ENCODE measurements around the gene SORL1.

Gene SORL1

GRCh38 chr11:121539000-121539399, 86.9 kb downstream of the SORL1 start:
- no peaks in the 10 kb centered on the region for H3K4me1 ChIP-seq (ENCODE audit: control insufficient read depth, insufficient read depth, low read length)
- no peak overlapping the region for H3K4me3 ChIP-seq (ENCODE audit: low read length in 2 of 2)
- H3K9me3 ChIP-seq (ENCODE audit: control insufficient read depth in 2 of 2, low read length in 2 of 2): no peaks in the 10 kb centered on the region
- no peak overlapping the region for H3K9ac ChIP-seq (ENCODE audit: low read length in 2 of 2)
- no peaks in the 10 kb centered on the region for H3K27me3 ChIP-seq (ENCODE audit: control insufficient read depth in 1 of 2, insufficient read depth in 2 of 2, low read length in 2 of 2)
- peaks cover 3 to 7% of the 10 kb centered on the region in 2 donors for H3K36me3 ChIP-seq (ENCODE audit: control insufficient read depth in 2 of 2, insufficient read depth in 2 of 2, low read length in 2 of 2)
- H3K27ac ChIP-seq (ENCODE audit: low read length): no peak overlapping the region

DNA sequence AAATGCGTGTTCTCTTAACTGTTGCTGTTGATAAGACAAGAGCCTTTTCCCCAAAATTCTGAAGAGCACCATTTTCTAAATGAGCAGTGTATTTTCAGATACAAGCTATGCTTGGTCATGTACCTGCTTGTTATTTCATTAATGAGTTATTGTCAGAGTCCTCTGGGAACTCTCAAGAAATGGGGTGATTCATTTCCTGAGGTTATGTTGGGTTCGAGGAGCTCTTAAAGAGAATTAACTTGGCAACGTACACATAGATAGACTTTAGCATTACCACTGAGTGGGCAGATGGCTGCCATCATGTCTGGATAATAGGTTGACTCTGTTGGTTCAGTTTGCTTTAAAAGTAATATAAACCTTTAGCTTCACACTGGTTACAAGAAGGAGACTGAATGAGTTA, 88.5 kb downstream of the SORL1 start:
- no peaks in the 10 kb centered on the region for H3K4me1 ChIP-seq (ENCODE audit: control insufficient read depth, insufficient read depth, low read length)
- H3K9me3 ChIP-seq (ENCODE audit: control insufficient read depth in 2 of 2, low read length in 2 of 2): no peaks in the 10 kb centered on the region
- no peak overlapping the region for H3K9ac ChIP-seq (ENCODE audit: low read length in 2 of 2)
- no peak overlapping the region for H3K27ac ChIP-seq (ENCODE audit: low read length)
- no peak overlapping the region for H3K4me3 ChIP-seq (ENCODE audit: low read length in 2 of 2)
- peaks cover 7 to 9% of the 10 kb centered on the region in 2 donors for H3K36me3 ChIP-seq (ENCODE audit: control insufficient read depth in 2 of 2, insufficient read depth in 2 of 2, low read length in 2 of 2)
- H3K27me3 ChIP-seq (ENCODE audit: control insufficient read depth in 1 of 2, insufficient read depth in 2 of 2, low read length in 2 of 2): no peaks in the 10 kb centered on the region

- Histone ChIP-seq H3K36me3 (ENCODE audit: control insufficient read depth in 2 of 2, insufficient read depth in 2 of 2, low read length in 2 of 2) (peaks cover 9 to 11% of the 10 kb centered on the region in 2 donors), H3K27ac (ENCODE audit: low read length) (no peak overlapping the region), H3K9ac (ENCODE audit: low read length in 2 of 2) (no peak overlapping the region), H3K9me3 (ENCODE audit: control insufficient read depth in 2 of 2, low read length in 2 of 2) (no peaks in the 10 kb centered on the region), H3K4me1 (ENCODE audit: control insufficient read depth, insufficient read depth, low read length) (no peaks in the 10 kb centered on the region), H3K4me3 (ENCODE audit: low read length in 2 of 2) (no peak overlapping the region), H3K27me3 (ENCODE audit: control insufficient read depth in 1 of 2, insufficient read depth in 2 of 2, low read length in 2 of 2) (no peaks in the 10 kb centered on the region)
These were observed 91.8 kb downstream of the SORL1 start for GRCh38 chr11:121543836-121544380.

GRCh38 chr11:121544956-121545355, 92.8 kb downstream of the SORL1 start:
- H3K27me3 ChIP-seq (ENCODE audit: control insufficient read depth in 1 of 2, insufficient read depth in 2 of 2, low read length in 2 of 2): no peaks in the 10 kb centered on the region
- no peaks in the 10 kb centered on the region for H3K4me1 ChIP-seq (ENCODE audit: control insufficient read depth, insufficient read depth, low read length)
- peaks cover 9 to 12% of the 10 kb centered on the region in 2 donors for H3K36me3 ChIP-seq (ENCODE audit: control insufficient read depth in 2 of 2, insufficient read depth in 2 of 2, low read length in 2 of 2)
- no peak overlapping the region for H3K9ac ChIP-seq (ENCODE audit: low read length in 2 of 2)
- H3K9me3 ChIP-seq (ENCODE audit: control insufficient read depth in 2 of 2, low read length in 2 of 2): no peaks in the 10 kb centered on the region
- H3K27ac ChIP-seq (ENCODE audit: low read length): no peak overlapping the region
- no peak overlapping the region for H3K4me3 ChIP-seq (ENCODE audit: low read length in 2 of 2)

GRCh38 chr11:121547574-121547973, 95.5 kb downstream of the SORL1 start:
- no peak overlapping the region for H3K4me3 ChIP-seq (ENCODE audit: low read length in 2 of 2)

DNA sequence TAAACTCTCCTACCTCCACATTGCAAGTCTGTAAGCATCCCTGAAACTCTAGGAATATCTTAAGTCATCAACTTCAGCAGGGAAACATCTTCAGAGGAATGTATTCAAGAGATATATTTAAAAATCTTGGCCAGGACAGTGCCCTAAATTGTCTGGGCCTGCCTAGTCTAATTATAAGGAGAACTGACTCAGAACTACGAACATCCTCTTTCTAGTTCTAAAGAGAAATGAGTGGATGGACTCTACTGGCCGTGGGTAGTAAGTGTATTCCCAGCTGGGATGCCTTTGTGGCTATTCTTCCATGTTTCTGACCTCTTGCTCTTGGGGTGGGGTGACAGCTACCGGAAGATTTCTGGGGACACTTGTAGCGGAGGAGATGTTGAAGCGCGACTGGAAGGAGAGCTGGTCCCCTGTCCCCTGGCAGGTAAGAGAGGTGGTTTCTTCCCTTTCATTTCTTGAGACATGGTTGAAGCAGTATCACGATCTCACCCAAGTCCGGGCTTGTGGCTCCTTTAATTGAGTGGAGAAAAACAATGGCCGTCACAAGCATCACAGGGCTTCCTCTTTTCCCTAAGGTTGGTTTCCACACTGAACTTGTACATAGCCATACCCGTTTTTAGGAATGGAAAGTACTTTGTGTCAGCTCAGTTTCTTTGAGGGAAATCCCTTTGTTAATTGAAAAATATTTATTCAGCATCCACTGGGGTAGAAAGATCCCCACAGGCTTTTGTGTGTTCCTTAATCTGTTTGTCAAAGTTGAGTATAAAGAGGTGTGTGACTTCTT, 98.3 kb downstream of the SORL1 start:
- H3K4me3 ChIP-seq (ENCODE audit: low read length in 2 of 2): no peak overlapping the region
- H3K36me3 ChIP-seq (ENCODE audit: control insufficient read depth in 2 of 2, insufficient read depth in 2 of 2, low read length in 2 of 2): peaks cover 10 to 12% of the 10 kb centered on the region in 2 donors
- H3K4me1 ChIP-seq (ENCODE audit: control insufficient read depth, insufficient read depth, low read length): no peaks in the 10 kb centered on the region
- no peaks in the 10 kb centered on the region for H3K27me3 ChIP-seq (ENCODE audit: control insufficient read depth in 1 of 2, insufficient read depth in 2 of 2, low read length in 2 of 2)
- H3K9me3 ChIP-seq (ENCODE audit: control insufficient read depth in 2 of 2, low read length in 2 of 2): no peaks in the 10 kb centered on the region
- no peak overlapping the region for H3K27ac ChIP-seq (ENCODE audit: low read length)
- H3K9ac ChIP-seq (ENCODE audit: low read length in 2 of 2): no peak overlapping the region

More at GRCh38 chr11:121547574-121547973, 95.5 kb downstream of the SORL1 start:
- H3K27me3 ChIP-seq (ENCODE audit: control insufficient read depth in 1 of 2, insufficient read depth in 2 of 2, low read length in 2 of 2): no peaks in the 10 kb centered on the region
- H3K9ac ChIP-seq (ENCODE audit: low read length in 2 of 2): no peak overlapping the region
- no peaks in the 10 kb centered on the region for H3K9me3 ChIP-seq (ENCODE audit: control insufficient read depth in 2 of 2, low read length in 2 of 2)
- no peak overlapping the region for H3K27ac ChIP-seq (ENCODE audit: low read length)
- H3K36me3 ChIP-seq (ENCODE audit: control insufficient read depth in 2 of 2, insufficient read depth in 2 of 2, low read length in 2 of 2): peaks cover 13 to 17% of the 10 kb centered on the region in 2 donors
- H3K4me1 ChIP-seq (ENCODE audit: control insufficient read depth, insufficient read depth, low read length): no peaks in the 10 kb centered on the region

DNA sequence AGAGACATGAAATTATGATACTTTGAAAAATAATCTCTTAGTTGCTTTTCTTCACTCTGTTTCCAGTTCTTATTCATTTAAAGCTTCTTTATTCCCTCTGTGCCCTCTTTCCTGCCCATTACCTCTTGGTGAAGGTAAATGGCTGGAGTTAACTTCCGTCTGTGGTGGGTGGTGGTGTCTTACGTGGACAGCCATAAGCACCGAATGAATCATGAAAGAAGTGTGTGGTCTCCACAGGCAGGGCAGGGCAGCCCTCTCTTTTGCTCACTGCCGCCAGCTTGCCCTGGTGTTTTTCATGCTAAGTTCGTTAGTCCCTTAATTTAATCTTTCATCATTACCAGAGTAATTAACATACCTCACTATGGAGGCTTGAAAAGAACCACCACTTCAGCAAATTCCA, 99.3 kb downstream of the SORL1 start:
- Histone ChIP-seq H3K36me3 (ENCODE audit: control insufficient read depth in 2 of 2, insufficient read depth in 2 of 2, low read length in 2 of 2) (peaks cover 9 to 16% of the 10 kb centered on the region in 2 donors), H3K4me3 (ENCODE audit: low read length in 2 of 2) (no peak overlapping the region), H3K27me3 (ENCODE audit: control insufficient read depth in 1 of 2, insufficient read depth in 2 of 2, low read length in 2 of 2) (no peaks in the 10 kb centered on the region), H3K9me3 (ENCODE audit: control insufficient read depth in 2 of 2, low read length in 2 of 2) (no peaks in the 10 kb centered on the region), H3K9ac (ENCODE audit: low read length in 2 of 2) (no peak overlapping the region), H3K4me1 (ENCODE audit: control insufficient read depth, insufficient read depth, low read length) (no peaks in the 10 kb centered on the region), H3K27ac (ENCODE audit: low read length) (no peak overlapping the region)

DNA sequence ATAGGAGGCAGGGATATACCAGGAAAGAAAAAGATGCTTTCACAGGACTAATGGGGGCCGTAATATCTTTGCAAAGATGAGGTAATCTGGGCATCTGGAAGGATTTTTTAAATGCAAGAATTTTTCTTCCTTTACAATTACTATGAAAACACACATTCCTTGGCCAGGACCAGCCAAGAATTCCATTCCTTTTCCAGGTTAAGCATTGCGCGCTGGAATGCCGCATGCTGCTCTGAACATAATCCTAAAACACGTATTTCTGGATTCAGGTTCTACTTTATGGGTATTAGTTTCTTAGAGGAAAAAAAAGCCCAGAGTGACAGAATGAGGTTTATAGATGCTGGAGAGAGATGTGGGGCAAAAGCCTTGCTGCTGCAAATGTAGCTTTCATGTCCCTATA, 100.0 kb downstream of the SORL1 start:
- no peak overlapping the region for H3K4me3 ChIP-seq (ENCODE audit: low read length in 2 of 2)
- H3K4me1 ChIP-seq (ENCODE audit: control insufficient read depth, insufficient read depth, low read length): no peaks in the 10 kb centered on the region
- H3K9me3 ChIP-seq (ENCODE audit: control insufficient read depth in 2 of 2, low read length in 2 of 2): no peaks in the 10 kb centered on the region
- H3K27me3 ChIP-seq (ENCODE audit: control insufficient read depth in 1 of 2, insufficient read depth in 2 of 2, low read length in 2 of 2): no peaks in the 10 kb centered on the region
- no peak overlapping the region for H3K9ac ChIP-seq (ENCODE audit: low read length in 2 of 2)
- H3K36me3 ChIP-seq (ENCODE audit: control insufficient read depth in 2 of 2, insufficient read depth in 2 of 2, low read length in 2 of 2): peaks cover 9 to 21% of the 10 kb centered on the region in 2 donors
- H3K27ac ChIP-seq (ENCODE audit: low read length): no peak overlapping the region

DNA sequence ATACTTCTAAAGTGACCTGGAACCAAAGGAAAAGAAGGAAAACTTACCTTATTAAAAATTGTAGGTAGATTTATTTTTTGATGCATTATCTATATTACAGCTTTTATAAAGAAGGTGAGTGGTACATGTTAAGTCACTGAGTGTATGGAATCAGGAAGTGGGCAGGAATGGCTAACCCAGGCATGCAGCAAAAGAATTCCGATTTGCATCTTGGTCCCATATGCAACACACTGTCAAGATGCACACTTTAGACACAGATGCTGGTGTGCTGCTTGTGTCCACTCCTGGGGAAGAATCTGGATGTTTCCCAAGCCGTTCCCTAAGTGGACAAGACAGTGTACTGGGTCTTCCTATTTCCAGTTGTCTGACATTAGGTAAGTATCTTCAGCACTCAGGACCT, 100.5 kb downstream of the SORL1 start:
- Histone ChIP-seq H3K36me3 (ENCODE audit: control insufficient read depth in 2 of 2, insufficient read depth in 2 of 2, low read length in 2 of 2) (peaks cover 6 to 21% of the 10 kb centered on the region in 2 donors), H3K9ac (ENCODE audit: low read length in 2 of 2) (no peak overlapping the region), H3K9me3 (ENCODE audit: control insufficient read depth in 2 of 2, low read length in 2 of 2) (no peaks in the 10 kb centered on the region), H3K27ac (ENCODE audit: low read length) (no peak overlapping the region), H3K4me3 (ENCODE audit: low read length in 2 of 2) (no peak overlapping the region), H3K27me3 (ENCODE audit: control insufficient read depth in 1 of 2, insufficient read depth in 2 of 2, low read length in 2 of 2) (no peaks in the 10 kb centered on the region), H3K4me1 (ENCODE audit: control insufficient read depth, insufficient read depth, low read length) (no peaks in the 10 kb centered on the region)

DNA sequence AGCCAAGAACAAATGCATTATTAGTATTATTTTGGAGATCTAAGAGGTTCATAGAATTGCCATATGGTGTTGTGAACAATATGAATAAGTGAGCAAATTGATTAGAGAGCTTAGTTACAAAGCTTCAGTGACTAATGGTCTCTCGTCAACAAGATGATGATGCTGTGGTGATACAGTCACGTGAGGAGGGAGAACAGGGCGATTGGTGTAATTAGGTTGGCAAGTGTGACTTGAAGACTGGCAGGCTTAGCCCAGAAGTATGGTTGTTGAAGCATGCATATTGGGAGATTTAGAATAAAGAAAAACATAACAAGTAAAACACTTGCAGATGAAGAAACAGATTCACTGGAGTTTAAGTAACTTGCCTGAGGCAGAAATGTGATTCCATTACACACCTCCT, 101.3 kb downstream of the SORL1 start:
- Histone ChIP-seq H3K27ac (ENCODE audit: low read length) (no peak overlapping the region), H3K27me3 (ENCODE audit: control insufficient read depth in 1 of 2, insufficient read depth in 2 of 2, low read length in 2 of 2) (no peaks in the 10 kb centered on the region), H3K9me3 (ENCODE audit: control insufficient read depth in 2 of 2, low read length in 2 of 2) (no peaks in the 10 kb centered on the region), H3K4me3 (ENCODE audit: low read length in 2 of 2) (no peak overlapping the region), H3K36me3 (ENCODE audit: control insufficient read depth in 2 of 2, insufficient read depth in 2 of 2, low read length in 2 of 2) (peaks cover 6 to 23% of the 10 kb centered on the region in 2 donors), H3K4me1 (ENCODE audit: control insufficient read depth, insufficient read depth, low read length) (no peaks in the 10 kb centered on the region), H3K9ac (ENCODE audit: low read length in 2 of 2) (no peak overlapping the region)

GRCh38 chr11:121553806-121554205, 101.7 kb downstream of the SORL1 start:
- H3K4me3 ChIP-seq (ENCODE audit: low read length in 2 of 2): no peak overlapping the region
- H3K4me1 ChIP-seq (ENCODE audit: control insufficient read depth, insufficient read depth, low read length): no peaks in the 10 kb centered on the region
- no peaks in the 10 kb centered on the region for H3K9me3 ChIP-seq (ENCODE audit: control insufficient read depth in 2 of 2, low read length in 2 of 2)
- H3K27me3 ChIP-seq (ENCODE audit: control insufficient read depth in 1 of 2, insufficient read depth in 2 of 2, low read length in 2 of 2): no peaks in the 10 kb centered on the region
- H3K36me3 ChIP-seq (ENCODE audit: control insufficient read depth in 2 of 2, insufficient read depth in 2 of 2, low read length in 2 of 2): peaks cover 10 to 27% of the 10 kb centered on the region in 2 donors
- H3K27ac ChIP-seq (ENCODE audit: low read length): no peak overlapping the region
- no peak overlapping the region for H3K9ac ChIP-seq (ENCODE audit: low read length in 2 of 2)
